ENCODE data around the gene SUSD5.

- TF ChIP-seq CTCF (conservative IDR thresholded peaks at IDR 0.05; ENCODE audit: low read depth, low read length) = no peak
- TF ChIP-seq EZH2phosphoT487 (IDR thresholded peaks at IDR 0.05; ENCODE audit: borderline replicate concordance, low read length) = no peak
These were observed 53.2 kb downstream of the SUSD5 start for GRCh38 chr3:33165372-33165771.

Measured in PC-3 (cell line).